HT-29 (cell line): ENCODE data around the gene BTBD10. TPM values are rescaled to one million over a fixed set of nuclear protein-coding genes. Genes with fewer than 3 reads are reported as not detected.
A peak's percentile ranks its signal among the peaks of the same experiment; 100 is the strongest.
"Not testable (repeated sequence)": the region's sequence is repeated elsewhere in the genome, so short reads cannot be mapped to it uniquely, and the experiment has no call there.

Experiments used
- DNase-seq: peaks from one replicate; pipeline ENCODE4 v3.0.0-alpha.2; 2015; ENCODE audit warnings: low spot score
- total RNA-seq: library from RNA; depleted of rRNA; stranded (reverse); fragments of >200 nt; shearing (Covaris generic); gene quantifications from 2 replicates; pipeline ENCODE4 v1.2.3, GENCODE V29; 2014

Gene BTBD10
- total RNA-seq, 1 experiment from 2014 or later: 26.0 TPM

DNA sequence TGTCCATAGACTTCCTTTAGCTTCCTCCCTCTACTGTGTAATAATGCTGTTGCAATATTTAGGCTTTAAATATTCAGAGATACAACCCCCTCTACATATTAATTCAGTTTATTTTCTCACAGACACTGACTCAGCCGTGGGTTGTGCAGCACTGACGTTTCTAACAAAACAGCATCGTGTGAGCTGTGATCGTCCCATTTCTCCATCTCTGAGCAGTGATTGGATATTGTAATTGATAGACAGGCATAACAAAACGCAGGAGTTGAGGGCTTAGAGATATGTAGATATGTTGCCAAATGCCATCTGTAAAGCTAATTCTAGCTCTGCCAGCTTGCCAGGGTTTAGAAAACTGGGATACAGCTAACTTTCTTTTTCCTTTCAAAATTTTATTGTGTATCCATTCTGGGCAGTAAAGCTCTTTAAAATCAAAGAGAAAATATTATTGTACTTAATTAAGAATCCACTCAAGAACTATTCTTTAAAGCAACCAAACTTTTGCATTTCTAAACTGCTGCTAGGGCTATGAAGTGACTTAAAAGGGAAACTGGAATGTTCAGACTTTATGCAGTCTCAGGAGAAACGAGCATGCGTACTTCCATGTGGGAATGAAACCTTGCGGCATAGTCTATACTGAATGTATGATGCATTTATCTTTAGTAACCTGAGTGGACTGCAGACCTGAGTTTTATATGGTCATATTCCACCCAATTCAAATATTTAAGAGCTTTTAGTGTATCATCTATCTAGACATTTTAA, 22.7 kb downstream of the BTBD10 start:
- peak; percentile 74 for DNase-seq

DNA sequence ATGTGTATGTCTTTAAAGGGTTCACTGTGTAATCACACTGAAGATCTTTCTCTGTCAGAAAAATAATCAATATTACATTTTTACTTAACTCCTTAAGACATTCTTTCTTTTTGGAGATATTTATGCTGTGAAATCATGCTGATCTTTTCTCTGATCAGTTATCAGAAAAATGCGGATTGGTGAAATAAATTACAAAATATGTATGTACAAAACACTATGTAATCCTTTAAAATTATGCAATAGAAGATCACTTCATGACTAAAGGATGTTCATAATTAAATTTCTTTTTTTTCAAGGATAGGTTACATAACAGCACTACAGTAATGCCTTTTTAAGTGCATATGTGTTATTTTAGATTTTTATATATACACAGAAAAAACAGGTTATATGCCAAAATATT, 24.7 kb downstream of the BTBD10 start:
- no peak for DNase-seq

DNA sequence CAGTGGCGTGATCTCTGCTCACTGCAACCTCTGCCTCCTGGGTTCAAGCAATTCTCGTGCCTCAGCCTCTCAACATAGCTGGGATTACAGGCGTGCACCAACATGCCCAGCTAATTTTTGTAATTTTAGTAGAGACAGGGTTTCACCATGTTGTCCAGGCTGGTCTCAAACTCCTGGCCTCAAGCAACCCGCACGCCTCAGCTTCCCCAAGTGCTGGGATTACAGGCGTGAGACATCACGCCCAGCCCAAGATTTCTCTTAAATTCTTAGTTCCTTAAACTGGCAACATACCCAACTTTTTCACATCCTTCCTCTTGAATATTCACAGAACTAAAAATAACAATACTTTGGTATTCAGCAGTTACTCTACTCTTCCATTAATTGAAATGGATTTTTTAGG, 26.2 kb downstream of the BTBD10 start:
- DNase-seq: not testable (repeated sequence)

DNA sequence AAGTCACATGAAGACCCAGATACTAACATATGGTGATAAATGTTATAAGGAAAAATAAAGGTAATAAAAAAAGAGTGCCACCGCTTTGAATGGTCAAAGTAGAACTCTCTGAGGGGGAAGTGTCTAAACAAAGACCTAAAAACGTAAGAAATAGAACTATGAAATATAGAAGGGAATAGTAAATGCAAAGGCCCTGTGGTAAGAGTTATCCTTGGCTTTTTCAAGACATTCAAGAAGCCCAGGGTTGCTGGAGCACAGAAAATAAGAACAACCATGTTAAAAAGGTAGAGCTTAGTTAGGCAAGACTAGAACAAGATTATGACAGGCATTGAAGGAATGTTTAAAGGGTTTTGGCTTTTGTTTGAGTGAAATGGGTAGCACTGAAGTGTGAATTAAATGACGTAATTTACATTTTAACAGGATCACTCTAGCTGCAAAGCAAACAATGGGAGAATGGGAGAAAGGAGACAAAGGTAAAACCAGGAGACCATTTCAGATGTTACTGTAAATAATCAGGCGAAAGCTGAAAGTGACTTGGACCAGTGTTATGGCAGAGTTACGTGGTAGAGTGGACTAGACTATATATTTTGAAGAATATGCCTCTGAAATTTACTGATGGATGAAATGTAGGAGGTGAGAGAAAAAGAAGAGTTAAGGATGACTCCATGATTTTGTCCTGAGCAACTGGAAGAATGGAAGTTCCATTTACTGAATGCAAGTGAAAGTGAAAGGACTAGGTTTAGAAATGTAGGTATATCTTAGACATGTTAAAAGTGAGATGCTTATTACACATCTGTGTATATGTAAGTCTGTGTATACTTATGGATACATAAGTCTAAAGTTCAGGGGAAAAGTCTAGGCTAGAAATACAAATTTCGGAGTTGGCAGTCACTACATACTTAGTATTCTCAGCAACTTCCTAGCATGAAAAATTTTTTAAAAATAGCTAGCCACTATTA, 28.5 kb downstream of the BTBD10 start:
- DNase-seq: no peak

DNA sequence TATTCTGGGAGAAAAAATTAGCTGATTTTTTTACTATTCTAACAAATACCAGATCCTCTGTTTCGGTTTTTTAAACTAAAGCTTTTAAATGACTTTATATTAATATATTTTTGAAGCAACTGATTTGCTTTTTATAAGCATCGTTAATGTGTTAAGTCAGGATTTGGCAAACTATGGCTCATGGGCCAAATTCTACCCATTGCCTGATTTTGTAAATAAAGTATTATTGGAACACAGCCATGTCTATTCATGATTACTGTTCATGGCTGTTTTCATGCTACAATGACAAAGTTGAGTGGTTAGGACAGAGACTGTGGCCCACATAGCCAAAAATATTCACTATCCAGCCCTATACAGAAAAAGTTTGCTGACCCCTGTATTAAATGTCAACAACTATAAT, 29.6 kb downstream of the BTBD10 start:
- DNase-seq: no peak

DNA sequence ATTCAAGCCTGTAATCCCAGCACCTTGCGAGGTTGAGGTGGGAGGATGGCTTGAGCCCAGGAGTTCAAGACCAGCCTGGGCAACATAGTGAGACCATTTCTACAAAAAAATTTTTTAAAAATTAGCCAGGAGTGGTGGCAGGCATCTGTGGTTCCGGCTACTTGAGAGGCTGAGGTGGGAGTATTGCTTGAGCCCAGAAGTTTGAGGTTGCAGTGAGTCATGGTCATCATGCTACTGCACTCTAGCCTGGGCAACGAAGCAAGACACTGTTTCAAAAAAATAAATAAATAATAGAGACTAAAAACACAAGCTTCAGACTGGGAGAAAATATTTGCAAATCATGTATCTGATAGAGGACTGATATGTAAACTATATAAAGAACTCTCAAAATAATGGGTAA, 33.2 kb downstream of the BTBD10 start:
- DNase-seq: no peak

DNA sequence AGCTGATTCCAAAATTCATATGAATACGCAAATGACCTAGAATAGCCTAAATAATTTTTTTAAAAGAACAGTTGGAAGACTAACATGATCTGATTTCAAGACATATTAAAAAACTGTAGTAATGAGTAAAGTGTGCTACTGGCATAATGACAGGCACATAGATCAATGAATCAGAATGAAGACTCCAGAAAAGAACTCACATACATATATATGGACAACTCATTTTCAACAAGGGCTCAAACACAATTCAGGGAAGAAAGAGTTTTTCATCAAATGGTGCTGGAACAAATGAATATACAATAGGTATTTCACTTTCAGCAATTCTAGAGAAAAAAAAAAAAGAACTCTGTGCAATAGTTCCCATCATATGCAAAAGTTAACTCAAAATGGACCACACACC, 33.7 kb downstream of the BTBD10 start:
- no peak for DNase-seq

DNA sequence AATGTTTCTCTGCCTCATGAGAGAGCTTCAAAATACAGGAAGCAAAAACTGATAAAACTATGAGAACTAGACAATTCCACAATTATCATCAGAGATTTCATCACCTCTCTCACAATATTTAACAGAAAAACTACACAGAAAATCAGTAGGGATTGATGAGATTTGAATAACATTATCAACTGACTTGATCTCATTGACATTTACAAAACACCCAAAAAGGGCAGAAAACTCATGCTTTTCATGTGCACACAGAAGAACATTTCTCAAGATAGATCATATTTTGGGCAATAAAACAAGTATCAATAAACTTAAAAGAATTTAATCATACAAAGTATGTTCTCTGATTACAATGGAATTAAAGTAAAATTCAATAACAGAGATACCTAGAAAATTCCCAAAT, 35.6 kb downstream of the BTBD10 start:
- DNase-seq: no peak

DNA sequence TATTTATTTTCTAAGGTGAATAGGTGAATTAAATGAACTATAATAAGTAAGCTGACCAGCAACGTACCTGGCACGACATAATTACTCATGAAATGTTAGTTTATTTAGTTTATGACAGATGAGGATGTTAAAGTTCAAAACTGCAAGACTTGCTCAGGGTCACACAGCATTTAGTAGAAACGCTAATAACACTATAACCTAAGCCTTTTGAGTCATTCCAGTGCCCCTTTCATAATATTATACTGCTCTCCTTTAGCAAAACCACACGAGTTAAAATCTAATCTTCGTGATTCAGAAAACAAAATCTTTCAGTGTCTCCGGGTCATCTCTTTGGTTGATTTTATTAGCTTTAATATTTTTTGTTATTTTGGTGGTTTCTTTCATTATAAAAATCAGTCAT, 39.6 kb downstream of the BTBD10 start:
- no peak for DNase-seq

DNA sequence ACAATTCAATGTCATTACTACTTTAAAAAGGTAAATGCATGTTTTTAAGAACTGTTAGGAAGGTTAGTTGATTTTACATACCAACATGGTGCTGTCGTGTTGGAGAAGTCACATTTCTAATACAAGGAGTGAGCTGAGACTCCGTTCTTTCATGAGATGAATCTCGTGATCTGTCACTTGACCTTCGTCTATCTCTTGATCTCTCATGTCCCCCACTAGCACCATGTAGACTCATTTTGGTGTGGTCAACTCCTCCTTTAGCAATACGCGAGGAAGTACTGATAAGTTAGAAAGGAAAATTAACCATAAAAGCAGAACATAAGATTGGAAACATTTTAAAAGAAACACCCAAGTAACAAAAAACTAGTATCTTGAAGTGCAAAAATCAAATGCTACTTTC, 41.5 kb downstream of the BTBD10 start:
- no peak for DNase-seq

DNA sequence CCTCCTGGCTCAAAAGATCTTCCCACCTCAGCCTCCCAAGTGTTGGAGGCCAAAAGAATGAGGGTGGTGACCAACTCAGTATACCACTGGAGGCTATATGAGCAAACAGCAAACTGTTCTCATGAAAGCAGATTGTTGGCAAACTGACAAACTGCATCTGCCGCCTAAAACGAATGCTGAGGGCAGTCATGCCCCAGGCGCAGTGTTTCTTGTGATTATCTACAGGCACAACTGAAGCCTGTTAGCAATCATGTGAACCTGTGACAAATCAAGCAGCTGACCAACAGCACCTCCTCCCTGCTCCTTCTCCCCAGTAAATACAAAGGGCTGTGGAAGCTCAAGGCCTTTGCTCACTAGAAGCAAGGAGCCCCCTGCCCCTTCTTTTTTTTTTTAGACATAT, 47.8 kb downstream of the BTBD10 start:
- DNase-seq: no peak

DNA sequence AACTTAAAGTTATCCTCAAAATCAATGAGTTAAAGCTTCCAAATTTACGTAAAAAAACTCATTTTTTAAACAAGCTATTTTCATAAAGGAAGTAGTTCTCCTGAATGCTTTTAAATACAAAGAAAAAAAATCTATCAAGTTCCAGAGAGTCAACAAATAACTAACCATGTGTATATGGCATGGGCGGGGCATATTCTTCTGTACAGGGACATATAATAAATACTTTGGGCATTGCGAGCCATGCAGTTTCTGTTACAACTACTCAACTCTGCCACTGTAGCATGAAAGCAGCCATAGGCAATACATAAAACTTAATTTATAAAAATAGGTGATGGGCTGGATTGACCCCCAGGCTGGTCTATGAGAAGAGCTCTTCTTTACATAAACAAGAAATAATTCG, 57.8 kb downstream of the BTBD10 start:
- DNase-seq: no peak

DNA sequence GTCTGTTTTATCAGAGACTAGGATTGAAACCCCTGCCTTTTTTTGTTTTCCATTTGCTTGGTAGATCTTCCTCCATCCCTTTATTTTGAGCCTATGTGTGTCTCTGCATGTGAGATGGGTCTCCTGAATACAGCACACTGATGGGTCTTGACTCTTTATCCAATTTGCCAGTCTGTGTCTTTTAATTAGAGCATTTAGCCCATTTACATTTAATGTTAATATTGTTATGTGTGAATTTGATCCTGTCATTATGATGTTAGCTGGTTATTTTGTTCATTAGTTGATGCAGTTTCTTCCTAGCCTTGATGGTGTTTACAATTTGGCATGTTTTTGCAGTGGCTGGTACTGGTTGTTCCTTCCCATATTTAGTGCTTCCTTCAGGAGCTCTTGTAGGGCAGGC, 64.7 kb downstream of the BTBD10 start:
- not testable (repeated sequence) for DNase-seq

DNA sequence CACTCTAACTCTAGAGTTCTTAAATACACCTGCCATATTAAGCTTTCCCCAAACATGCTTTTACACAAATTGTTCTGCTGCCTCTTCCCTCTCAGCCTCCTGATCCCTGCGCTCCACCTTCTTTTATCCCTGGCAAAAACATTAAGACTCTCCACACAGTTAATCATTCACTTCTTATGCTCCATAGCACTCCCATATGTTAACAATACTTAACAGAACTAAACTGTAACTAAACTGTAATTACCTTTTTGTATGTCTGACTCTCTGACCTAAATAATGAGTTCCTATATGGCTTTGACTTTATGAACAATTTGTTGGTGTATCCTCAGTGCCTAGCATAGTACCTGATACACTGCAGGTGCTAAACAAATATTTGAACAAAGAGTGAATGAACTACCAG, 71.8 kb downstream of the BTBD10 start:
- peak; percentile 28 for DNase-seq

DNA sequence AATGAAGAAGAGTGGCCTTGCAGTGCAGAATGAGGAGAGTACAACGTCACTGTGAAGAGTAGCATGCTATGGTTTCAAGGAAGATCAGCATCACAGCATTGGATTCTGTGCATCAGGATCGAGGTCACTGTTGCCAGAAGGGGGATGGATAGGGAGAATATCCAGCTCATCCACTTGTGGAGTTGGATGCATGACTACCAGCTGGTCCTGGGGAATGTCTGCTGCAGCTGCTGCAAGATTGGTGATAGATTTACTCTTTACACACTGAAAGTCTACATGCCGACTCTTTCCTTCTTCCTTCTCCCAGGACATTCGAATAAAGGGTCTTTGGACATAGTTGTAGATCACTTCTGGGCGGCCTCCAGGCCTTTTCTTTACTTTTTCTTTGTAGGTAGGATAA, 74.3 kb downstream of the BTBD10 start:
- no peak for DNase-seq

DNA sequence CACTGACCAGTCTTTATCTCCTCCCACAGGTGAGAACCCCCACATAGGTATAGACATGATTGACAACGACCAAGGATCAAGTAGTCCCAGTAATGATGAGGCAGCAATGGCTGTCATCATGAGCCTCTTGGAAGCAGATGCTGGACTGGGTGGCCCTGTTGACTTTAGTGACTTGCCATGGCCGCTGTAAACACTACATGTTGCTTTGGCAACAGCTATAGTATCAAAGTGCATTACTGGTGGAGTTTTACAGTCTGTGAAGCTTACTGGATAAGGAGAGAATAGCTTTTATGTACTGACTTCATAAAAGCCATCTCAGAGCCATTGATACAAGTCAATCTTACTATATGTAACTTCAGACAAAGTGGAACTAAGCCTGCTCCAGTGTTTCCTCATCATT, 76.5 kb downstream of the BTBD10 start:
- DNase-seq: peak; percentile 43

DNA sequence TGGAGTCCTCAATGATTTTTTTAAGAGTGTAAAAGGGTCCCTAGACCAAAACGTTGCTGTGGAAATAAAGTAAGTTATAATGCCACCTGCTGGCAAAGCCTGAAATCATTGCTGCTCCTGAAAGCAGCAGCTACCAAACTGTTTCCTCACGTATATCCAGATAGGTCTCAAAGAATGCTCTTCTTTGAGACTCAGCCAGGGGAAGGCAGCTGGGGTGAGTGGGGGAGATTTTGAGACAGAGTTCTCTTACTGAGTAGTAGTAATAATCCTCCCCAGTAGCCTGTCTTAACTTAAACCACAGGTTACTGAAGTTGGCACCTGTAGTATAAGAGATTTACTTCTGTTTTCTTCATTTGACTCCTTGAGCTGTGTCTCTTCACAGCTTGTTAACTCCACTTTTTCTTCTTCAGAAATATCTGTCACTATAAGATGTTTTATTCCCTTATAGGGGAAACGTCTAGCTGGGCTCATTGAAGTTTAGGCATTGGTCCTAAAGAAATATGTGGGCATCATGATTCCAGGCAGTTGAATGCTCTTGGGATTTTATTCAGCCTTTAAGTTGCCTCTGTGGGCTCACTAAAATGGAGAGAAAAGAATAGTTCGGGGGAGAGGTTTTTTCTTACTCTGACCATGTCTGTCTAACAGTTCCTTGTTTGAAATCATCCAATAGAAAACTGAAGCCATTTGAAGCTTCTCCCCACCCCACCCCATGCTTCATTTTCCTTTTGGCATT, 77.9 kb downstream of the BTBD10 start:
- peak; percentile 75 for DNase-seq

DNA sequence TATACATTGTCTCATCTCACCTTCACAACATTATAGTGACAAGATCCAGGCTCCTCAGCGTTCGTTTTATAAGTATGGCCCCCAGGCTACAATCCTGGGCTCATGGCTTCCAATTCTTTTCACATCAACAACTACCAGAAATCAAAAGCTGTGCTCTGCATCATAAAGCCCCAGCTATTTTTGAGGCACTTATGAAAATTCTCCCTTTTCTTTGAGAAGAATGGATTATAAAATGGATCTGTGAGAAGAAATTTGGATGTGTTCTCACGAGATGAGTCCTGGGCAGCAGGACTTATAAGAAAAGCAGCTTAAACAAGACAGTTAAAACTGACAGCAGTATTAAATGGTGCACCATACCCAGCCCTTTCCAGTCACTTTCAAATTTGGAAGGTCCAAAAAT, 80.3 kb downstream of the BTBD10 start:
- DNase-seq: no peak

DNA sequence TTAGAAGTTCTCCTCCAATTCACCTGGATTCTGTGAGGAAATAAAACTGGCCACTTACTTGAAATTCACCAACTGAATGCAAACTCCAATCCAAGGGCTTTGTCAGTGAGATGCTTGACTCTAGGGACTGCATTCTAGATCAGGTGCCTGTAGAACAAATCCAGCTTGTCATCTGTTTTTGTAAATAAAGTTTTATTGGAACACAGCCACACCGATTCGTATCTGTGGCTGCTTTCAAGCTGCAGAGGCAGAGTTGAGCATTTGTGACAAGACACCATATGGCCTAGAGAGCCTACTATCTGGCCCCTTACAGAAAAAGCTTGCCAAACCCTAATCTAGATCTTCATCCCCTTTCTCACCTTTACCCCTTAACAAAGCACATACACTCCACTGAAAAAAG, 82.3 kb downstream of the BTBD10 start:
- DNase-seq: no peak

DNA sequence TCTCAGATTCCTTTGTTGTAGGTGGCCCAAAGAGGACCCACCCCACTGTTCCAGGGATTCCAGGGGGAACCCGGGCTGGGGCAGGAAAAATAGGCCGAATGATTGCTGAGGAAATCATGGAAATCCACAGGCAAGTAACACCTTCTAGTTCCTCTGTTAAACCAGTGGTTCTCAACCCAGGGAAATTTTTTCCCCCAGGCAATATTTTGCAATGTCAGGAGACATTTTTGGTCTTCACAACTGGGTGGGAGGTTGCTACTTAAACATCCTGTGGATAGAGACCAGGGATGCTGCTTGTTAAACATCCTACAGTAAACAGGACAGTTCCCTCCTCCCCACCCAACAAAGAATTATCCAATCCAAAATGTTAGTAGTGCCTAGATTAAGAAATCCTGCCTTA, 84.7 kb downstream of the BTBD10 start:
- no peak for DNase-seq

DNA sequence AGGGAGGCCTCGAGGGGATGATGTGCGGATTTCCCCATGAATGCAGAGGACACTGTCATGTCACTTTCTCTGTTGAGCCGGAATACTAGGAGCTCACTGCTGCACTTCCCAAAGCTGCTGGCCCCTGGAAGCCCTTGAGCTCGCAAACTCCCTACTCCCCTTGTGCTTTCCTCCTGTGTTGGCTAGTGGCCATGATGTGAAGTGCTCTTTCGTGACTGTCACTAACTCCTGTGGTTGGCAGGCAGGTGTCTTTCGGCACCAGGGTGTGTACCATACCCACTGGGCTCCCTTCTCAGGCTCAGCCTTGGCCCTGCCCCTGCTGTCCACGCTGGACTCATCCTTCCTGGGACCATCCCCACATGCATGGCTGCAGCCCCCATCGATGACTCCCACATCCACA, 86.2 kb downstream of the BTBD10 start:
- DNase-seq: no peak

DNA sequence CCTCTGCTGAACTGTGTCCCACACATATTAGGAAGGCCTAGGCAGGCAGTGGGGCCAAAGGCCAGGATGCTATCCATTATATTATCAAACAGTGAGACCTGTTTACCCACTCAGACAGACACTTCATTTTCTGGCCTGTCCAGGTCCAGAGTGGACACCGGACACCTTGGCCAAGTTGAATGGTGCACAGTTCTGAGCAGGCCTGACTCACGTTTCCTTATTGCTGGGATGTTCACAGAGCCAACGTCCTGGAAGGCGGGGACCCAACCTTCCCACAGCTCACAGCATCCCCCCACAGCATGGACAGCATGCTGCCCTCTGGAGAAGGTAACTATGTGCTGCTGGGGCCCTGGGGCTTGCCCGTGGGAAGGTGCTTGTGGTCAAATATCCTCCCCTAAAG, 86.6 kb downstream of the BTBD10 start:
- DNase-seq: no peak
